GM12878 (cell line): ENCODE data around the gene ILKAP.

ENCODE experiments used
- HCFC1 ChIP-seq: fragments of 150-350 bp; IDR thresholded peaks from 2 replicates; pipeline ENCODE4 v1.6.1; 2014; ENCODE audit warnings: low read length
- HDAC2 ChIP-seq: fragments of 200-600 bp; sonication (generic); IDR thresholded peaks from 2 replicates; pipeline ENCODE4 v1.6.1; 2017
- MTA3 ChIP-seq: IDR thresholded peaks from 2 replicates; pipeline ENCODE4 v1.6.1; 2012; ENCODE audit warnings: low read length, inconsistent platforms, borderline replicate concordance
- POLR2A ChIP-seq: IDR thresholded peaks from 2 replicates; pipeline ENCODE4 v1.6.1; 2011; ENCODE audit warnings: low read depth, mild to moderate bottlenecking, low read length
- POLR2AphosphoS5 ChIP-seq: IDR thresholded peaks from 2 replicates; pipeline ENCODE4 v1.6.1; 2011; ENCODE audit warnings: mild to moderate bottlenecking, low read length, inconsistent platforms
- SUZ12 ChIP-seq: fragments of 200-600 bp; sonication (generic); IDR thresholded peaks from one replicate; pipeline ENCODE4 v1.6.1; 2018; ENCODE audit warnings: antibody characterized with exemption, mild to moderate bottlenecking; ENCODE audit not compliant: unreplicated experiment
- TF ChIP-seq, protein P1 (sequence below), 3 experiments: IDR thresholded peaks in 2 of 3; conservative IDR thresholded peaks in 1 of 3; 2 replicates each; pipeline ENCODE4 v1.5.1; 2011; ENCODE audit warnings: low read depth in 3 of 3, low read length in 3 of 3, mild to moderate bottlenecking in 3 of 3, control low read depth in 2 of 3, moderate library complexity in 2 of 3, inconsistent platforms in 1 of 3, mixed read lengths in 1 of 3; ENCODE audit not compliant: control insufficient read depth in 2 of 3, insufficient read depth in 1 of 3; ENCODE audit errors: extremely low read depth in 1 of 3

- TF ChIP-seq HCFC1, result no peak
- TF ChIP-seq, protein P1, sequence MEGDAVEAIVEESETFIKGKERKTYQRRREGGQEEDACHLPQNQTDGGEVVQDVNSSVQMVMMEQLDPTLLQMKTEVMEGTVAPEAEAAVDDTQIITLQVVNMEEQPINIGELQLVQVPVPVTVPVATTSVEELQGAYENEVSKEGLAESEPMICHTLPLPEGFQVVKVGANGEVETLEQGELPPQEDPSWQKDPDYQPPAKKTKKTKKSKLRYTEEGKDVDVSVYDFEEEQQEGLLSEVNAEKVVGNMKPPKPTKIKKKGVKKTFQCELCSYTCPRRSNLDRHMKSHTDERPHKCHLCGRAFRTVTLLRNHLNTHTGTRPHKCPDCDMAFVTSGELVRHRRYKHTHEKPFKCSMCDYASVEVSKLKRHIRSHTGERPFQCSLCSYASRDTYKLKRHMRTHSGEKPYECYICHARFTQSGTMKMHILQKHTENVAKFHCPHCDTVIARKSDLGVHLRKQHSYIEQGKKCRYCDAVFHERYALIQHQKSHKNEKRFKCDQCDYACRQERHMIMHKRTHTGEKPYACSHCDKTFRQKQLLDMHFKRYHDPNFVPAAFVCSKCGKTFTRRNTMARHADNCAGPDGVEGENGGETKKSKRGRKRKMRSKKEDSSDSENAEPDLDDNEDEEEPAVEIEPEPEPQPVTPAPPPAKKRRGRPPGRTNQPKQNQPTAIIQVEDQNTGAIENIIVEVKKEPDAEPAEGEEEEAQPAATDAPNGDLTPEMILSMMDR (IDR thresholded peaks at IDR 0.05 in 2 of 3, conservative IDR thresholded peaks at IDR 0.05 in 1 of 3; ENCODE audit: control insufficient read depth in 2 of 3, extremely low read depth in 1 of 3, insufficient read depth in 1 of 3, low read depth in 3 of 3, low read length in 3 of 3), result no peak
- no peak for TF ChIP-seq MTA3
- no peak for TF ChIP-seq POLR2AphosphoS5
- no peak for TF ChIP-seq POLR2A
- TF ChIP-seq SUZ12, result no peak
- TF ChIP-seq HDAC2, result no peak
Measured at GRCh38 chr2:238220892-238221521, 17.5 kb upstream of the ILKAP start.
